OCI-LY7 (cell line): ENCODE measurements around the gene NAT10.

Source experiments
- CTCF ChIP-seq: fragments of 200-600 bp; sonication (generic); conservative IDR thresholded peaks from 2 replicates; pipeline ENCODE4 v1.5.1; 2014; ENCODE audit warnings: mild to moderate bottlenecking, antibody characterized with exemption, low read length, moderate library complexity, mixed read lengths
- EZH2phosphoT487 ChIP-seq: fragments of 200-600 bp; sonication (generic); IDR thresholded peaks from 2 replicates; pipeline ENCODE4 v1.6.1; 2018; ENCODE audit warnings: low read depth, borderline replicate concordance, mild to moderate bottlenecking, mixed run types, antibody characterized with exemption, low read length, moderate library complexity, mixed read lengths

GRCh38 chr11:34182425-34182824, 77.0 kb downstream of the NAT10 start:
- no peak for TF ChIP-seq CTCF
- TF ChIP-seq EZH2phosphoT487: no peak
